LoVo (cell line): ENCODE results near the gene REEP5.

Source experiments
- DNase-seq: peaks from one replicate; pipeline ENCODE4 v3.0.0-alpha.2; 2016; ENCODE audit warnings: low spot score

The REEP5 gene

GRCh38 chr5:112833971-112834370 lies 88.1 kb downstream of the REEP5 start:
- no peak for DNase-seq

GRCh38 chr5:112830378-112830777 lies 91.6 kb downstream of the REEP5 start:
- DNase-seq: no peak
